Neural progenitor cell (in vitro differentiated cells): ENCODE results near the gene SSTR4. TPM values are rescaled to one million over a fixed set of nuclear protein-coding genes. Genes with fewer than 3 reads are reported as not detected.

Experiments
- DNase-seq: peaks from one replicate; pipeline ENCODE4 v3.0.0-alpha.2; 2016; ENCODE audit warnings: low spot score
- H2AFZ ChIP-seq: fragments of 200-600 bp; sonication (generic); replicated peaks from 2 replicates; pipeline ENCODE4 v1.6.1; 2016; ENCODE audit warnings: antibody characterized with exemption
- H3F3A ChIP-seq: fragments of 200-600 bp; sonication (generic); 2 replicates; pipeline ENCODE4 v1.6.1; 2016; ENCODE audit warnings: antibody characterized with exemption, low read depth
- H3K27ac ChIP-seq: fragments of 200-600 bp; sonication (generic); 2 replicates; pipeline ENCODE4 v1.5.1; 2016; ENCODE audit warnings: mild to moderate bottlenecking
- H3K27me3 ChIP-seq: fragments of 200-600 bp; sonication (generic); 2 replicates; pipeline ENCODE4 v1.6.1; 2016; ENCODE audit warnings: mild to moderate bottlenecking, moderate library complexity
- H3K36me3 ChIP-seq: fragments of 200-600 bp; sonication (generic); 2 replicates; pipeline ENCODE4 v1.5.1; 2016
- H3K4me1 ChIP-seq: fragments of 200-600 bp; sonication (generic); 2 replicates; pipeline ENCODE4 v1.6.1; 2016; ENCODE audit warnings: mixed run types
- H3K4me2 ChIP-seq: fragments of 200-600 bp; sonication (generic); 2 replicates; pipeline ENCODE4 v1.6.1; 2016
- H3K4me3 ChIP-seq: fragments of 200-600 bp; sonication (generic); 2 replicates; pipeline ENCODE4 v1.5.1; 2016
- H3K79me2 ChIP-seq: fragments of 200-600 bp; sonication (generic); 2 replicates; pipeline ENCODE4 v1.6.1; 2016; ENCODE audit warnings: low read depth
- H3K9ac ChIP-seq: fragments of 200-600 bp; sonication (generic); 2 replicates; pipeline ENCODE4 v1.6.1; 2016
- H3K9me3 ChIP-seq: fragments of 200-600 bp; sonication (generic); 2 replicates; pipeline ENCODE4 v1.5.1; 2016; ENCODE audit warnings: low read depth
- H4K20me1 ChIP-seq: fragments of 200-600 bp; sonication (generic); 2 replicates; pipeline ENCODE4 v1.6.1; 2016; ENCODE audit warnings: low read depth
- H3K27ac Mint-ChIP-seq: 3 replicates; pipeline ENCODE4 v1.8.0; 2021; ENCODE audit warnings: mixed read lengths
- H3K27me3 Mint-ChIP-seq: 2 replicates; pipeline ENCODE4 v1.8.0; 2022; ENCODE audit warnings: low read depth, mild to moderate bottlenecking, inconsistent platforms, moderate library complexity, mixed read lengths; ENCODE audit not compliant: insufficient read depth
- H3K36me3 Mint-ChIP-seq: 3 replicates; pipeline ENCODE4 v1.8.0; 2021; ENCODE audit warnings: mixed read lengths
- H3K4me1 Mint-ChIP-seq: 3 replicates; pipeline ENCODE4 v1.8.0; 2021; ENCODE audit warnings: mixed read lengths
- H3K4me3 Mint-ChIP-seq: 3 replicates; pipeline ENCODE4 v1.8.0; 2021; ENCODE audit warnings: mild to moderate bottlenecking, moderate library complexity, mixed read lengths
- H3K9me3 Mint-ChIP-seq: 3 replicates; pipeline ENCODE4 v1.8.0; 2020; ENCODE audit warnings: mixed read lengths
- CTCF ChIP-seq: fragments of 200-600 bp; sonication (generic); IDR thresholded peaks from 2 replicates; pipeline ENCODE4 v1.5.1; 2017; ENCODE audit warnings: antibody characterized with exemption, mild to moderate bottlenecking
- EZH2 ChIP-seq: fragments of 200-600 bp; sonication (generic); IDR thresholded peaks from 2 replicates; pipeline ENCODE4 v1.6.1; 2017; ENCODE audit warnings: antibody characterized with exemption, mild to moderate bottlenecking, moderate library complexity
- EZH2phosphoT487 ChIP-seq: fragments of 200-600 bp; sonication (generic); IDR thresholded peaks from 2 replicates; pipeline ENCODE4 v1.6.1; 2017; ENCODE audit warnings: antibody characterized with exemption
- total RNA-seq: library from RNA; depleted of rRNA; stranded (reverse); fragments of >200 nt; gene quantifications from 2 replicates; pipeline ENCODE4 v1.2.3, GENCODE V29; 2015; ENCODE audit warnings: low replicate concordance

Gene SSTR4
- total RNA-seq, 1 donor from 2014 or later, result not detected

DNA sequence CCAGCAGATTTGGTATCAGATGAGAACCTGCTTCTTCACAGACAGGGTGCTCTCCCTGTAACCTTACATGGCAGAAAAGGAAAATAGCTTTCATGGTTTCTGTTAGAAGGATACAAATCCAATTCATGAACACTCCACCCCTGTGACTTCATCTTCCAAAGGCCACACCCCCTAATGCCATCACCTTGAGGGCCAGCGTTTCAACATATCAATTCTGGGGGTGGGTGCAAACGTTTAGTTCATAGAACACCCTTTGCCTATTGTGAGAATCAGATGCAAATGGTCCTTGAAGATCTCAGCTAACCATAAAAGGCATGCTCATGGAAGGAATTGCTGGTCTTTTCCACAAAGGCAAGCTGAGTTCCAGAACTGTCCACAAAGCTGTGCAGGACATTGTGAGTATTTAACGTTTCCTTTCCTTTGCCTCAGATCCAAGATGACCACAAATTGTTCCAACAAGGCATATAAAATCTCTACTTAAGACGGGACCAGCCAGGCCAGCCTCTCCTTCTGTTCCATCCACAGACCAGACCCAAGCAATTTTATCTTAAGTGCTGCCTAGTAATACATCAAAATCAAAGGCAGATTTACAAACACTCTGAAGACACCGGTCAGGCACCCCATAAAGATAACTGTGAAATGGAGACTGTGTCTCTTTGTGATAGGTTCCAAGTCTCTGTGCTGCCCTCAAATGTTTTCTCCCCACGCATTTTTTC is 34.7 kb upstream of the SSTR4 start:
- Mint-ChIP-seq H3K4me1 (no peaks in the 10 kb centered on the region), H3K27me3 (peaks cover 7% of the 10 kb centered on the region), H3K36me3 (no peaks in the 10 kb centered on the region), H3K27ac (no peak overlapping the region), H3K9me3 (no peaks in the 10 kb centered on the region), H3K4me3 (no peak overlapping the region)
- Histone ChIP-seq H3K4me3 (no peak overlapping the region), H3K27me3 (no peaks in the 10 kb centered on the region), H3K4me2 (no peak overlapping the region), H3K4me1 (no peaks in the 10 kb centered on the region), H3K9me3 (no peaks in the 10 kb centered on the region), H3F3A (no peaks in the 10 kb centered on the region), H2AFZ (no peak overlapping the region), H3K36me3 (no peaks in the 10 kb centered on the region), H4K20me1 (no peaks in the 10 kb centered on the region), H3K27ac (no peak overlapping the region), H3K79me2 (no peaks in the 10 kb centered on the region), H3K9ac (no peak overlapping the region)
- DNase-seq, result no peak
- TF ChIP-seq CTCF (no peak), EZH2phosphoT487 (no peak), EZH2 (no peak)

- no peak for DNase-seq
- Mint-ChIP-seq H3K27me3 (peaks cover 7% of the 10 kb centered on the region), H3K9me3 (no peaks in the 10 kb centered on the region), H3K4me1 (no peaks in the 10 kb centered on the region), H3K27ac (no peak overlapping the region), H3K4me3 (no peak overlapping the region), H3K36me3 (no peaks in the 10 kb centered on the region)
- Histone ChIP-seq H3K27ac (no peak overlapping the region), H4K20me1 (no peaks in the 10 kb centered on the region), H2AFZ (no peak overlapping the region), H3K4me2 (no peak overlapping the region), H3K27me3 (no peaks in the 10 kb centered on the region), H3K79me2 (no peaks in the 10 kb centered on the region), H3K36me3 (no peaks in the 10 kb centered on the region), H3K4me1 (no peaks in the 10 kb centered on the region), H3K9ac (no peak overlapping the region), H3K9me3 (no peaks in the 10 kb centered on the region), H3K4me3 (no peak overlapping the region), H3F3A (no peaks in the 10 kb centered on the region)
- TF ChIP-seq CTCF (no peak), EZH2 (no peak), EZH2phosphoT487 (no peak)
Observed at GRCh38 chr20:23002276-23002675, 32.8 kb upstream of the SSTR4 start.

DNA sequence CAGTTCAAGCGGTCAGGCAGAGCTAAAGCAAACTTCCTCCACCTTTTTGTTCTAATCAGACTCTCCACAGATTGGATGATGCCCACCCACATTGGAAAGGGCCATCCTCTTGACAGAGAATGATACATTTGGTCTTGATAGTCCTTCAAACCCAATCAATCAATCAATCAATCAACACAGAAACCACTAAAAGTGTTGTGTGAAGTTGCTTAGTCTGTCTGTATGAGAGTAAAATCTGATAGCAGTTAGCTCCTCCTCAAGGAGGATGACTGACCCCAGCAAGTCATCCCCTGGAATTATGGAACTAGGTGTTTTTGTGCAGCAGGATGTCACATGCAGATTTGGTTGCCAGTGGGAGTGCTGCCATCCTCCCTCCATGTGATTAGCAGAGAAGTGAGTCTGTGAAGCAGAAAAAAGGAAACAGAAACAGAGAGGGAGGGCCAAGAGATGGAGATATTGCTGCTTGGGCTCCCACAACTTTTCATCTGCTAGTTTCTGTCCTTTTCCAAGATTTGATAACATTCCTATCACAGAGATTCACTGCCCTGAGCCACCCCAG is 32.0 kb upstream of the SSTR4 start:
- Histone ChIP-seq H3K4me1 (no peaks in the 10 kb centered on the region), H3K27me3 (no peaks in the 10 kb centered on the region), H3F3A (no peaks in the 10 kb centered on the region), H3K4me2 (no peak overlapping the region), H3K4me3 (no peak overlapping the region), H3K27ac (no peak overlapping the region), H3K79me2 (no peaks in the 10 kb centered on the region), H3K9ac (no peak overlapping the region), H3K36me3 (no peaks in the 10 kb centered on the region), H3K9me3 (no peaks in the 10 kb centered on the region), H4K20me1 (no peaks in the 10 kb centered on the region), H2AFZ (no peak overlapping the region)
- no peak overlapping the region for H3K27ac Mint-ChIP-seq
- DNase-seq, result no peak
- H3K9me3 Mint-ChIP-seq, result no peaks in the 10 kb centered on the region
- H3K4me3 Mint-ChIP-seq, result no peak overlapping the region
- TF ChIP-seq EZH2, result no peak
- TF ChIP-seq EZH2phosphoT487, result no peak
- no peak for TF ChIP-seq CTCF
- no peaks in the 10 kb centered on the region for H3K36me3 Mint-ChIP-seq
- H3K27me3 Mint-ChIP-seq, result peaks cover 7% of the 10 kb centered on the region
- no peaks in the 10 kb centered on the region for H3K4me1 Mint-ChIP-seq
